Measurements from ENCODE around the gene GLIS1. TPM values are rescaled to one million over a fixed set of nuclear protein-coding genes. Genes with fewer than 3 reads are reported as not detected.

Gene GLIS1
- total RNA-seq, 2 donors from 2014 or later = 2.6 TPM; not detected in 1

GRCh38 chr1:53459321-53460175 lies 279.4 kb downstream of the GLIS1 start, which contains the start of gene DMRTB1:
DMRTB1 (plus strand) TSS chr1:53459399; CDS start chr1:53459454, 55 bp downstream.
- no peaks in the 10 kb centered on the region for H3K27me3 ChIP-seq (replicated peaks; ENCODE audit: insufficient read depth)
- no peak for ATAC-seq (ENCODE audit: insufficient number of reproducible peaks, low FRiP score, low read depth)
- DNase-seq (ENCODE audit: low spot score) = no peak

GRCh38 chr1:53458634-53459033 lies 280.3 kb downstream of the GLIS1 start:
- no peak overlapping the region for H3K27ac ChIP-seq
- no peaks in the 10 kb centered on the region for H3K36me3 ChIP-seq
- no peaks in the 10 kb centered on the region for H3K4me1 ChIP-seq (ENCODE audit: control insufficient read depth in 1 of 2, low read depth in 2 of 2)
- TF ChIP-seq CTCF (IDR thresholded peaks at IDR 0.05) = no peak
- DNase-seq (ENCODE audit: low spot score) (no peak), ATAC-seq (ENCODE audit: insufficient number of reproducible peaks, low FRiP score, low read depth) (no peak)
- H3K9me3 ChIP-seq = no peaks in the 10 kb centered on the region
- H3K27me3 ChIP-seq (replicated peaks; ENCODE audit: insufficient read depth) = no peaks in the 10 kb centered on the region
- no peak overlapping the region for H3K4me3 ChIP-seq

More at GRCh38 chr1:53459321-53460175, 279.4 kb downstream of the GLIS1 start, which contains the start of gene DMRTB1:
- no peaks in the 10 kb centered on the region for H3K4me1 ChIP-seq (ENCODE audit: control insufficient read depth in 1 of 2, low read depth in 2 of 2)
- no peaks in the 10 kb centered on the region for H3K36me3 ChIP-seq
- H3K9me3 ChIP-seq = no peaks in the 10 kb centered on the region
- no peak within 1 kb of the TSS for H3K4me3 ChIP-seq
- no peak within 1 kb of the TSS for H3K27ac ChIP-seq
- TF ChIP-seq CTCF (IDR thresholded peaks at IDR 0.05) = no peak

Other genes with a start within 250 kb of the GLIS1 start
- 10 to 100 TPM in 1 of 2 donors, 1 to 10 TPM in 1; 4.2 to 14.6 TPM for gene NDC1, start 99.1 kb upstream of the GLIS1 start, total RNA-seq
- 10 to 100 TPM; 18.8 to 20.7 TPM for gene YIPF1, start 150.6 kb upstream of the GLIS1 start, total RNA-seq
- gene DIO1, start 155.0 kb upstream of the GLIS1 start, total RNA-seq = not detected
- 10 to 100 TPM; 23.8 to 24.5 TPM for gene IFT25, start 206.5 kb upstream of the GLIS1 start, total RNA-seq
- gene LRRC42, start 207.2 kb upstream of the GLIS1 start, total RNA-seq = 10 to 100 TPM; 17.8 to 18.3 TPM

Data from thoracic aorta (tissue), 2 donors.